ENCODE data around the gene RETREG1.
"Not testable (repeated sequence)": the region's sequence is repeated elsewhere in the genome, so short reads cannot be mapped to it uniquely, and the experiment has no call there.

The RETREG1 gene

DNA sequence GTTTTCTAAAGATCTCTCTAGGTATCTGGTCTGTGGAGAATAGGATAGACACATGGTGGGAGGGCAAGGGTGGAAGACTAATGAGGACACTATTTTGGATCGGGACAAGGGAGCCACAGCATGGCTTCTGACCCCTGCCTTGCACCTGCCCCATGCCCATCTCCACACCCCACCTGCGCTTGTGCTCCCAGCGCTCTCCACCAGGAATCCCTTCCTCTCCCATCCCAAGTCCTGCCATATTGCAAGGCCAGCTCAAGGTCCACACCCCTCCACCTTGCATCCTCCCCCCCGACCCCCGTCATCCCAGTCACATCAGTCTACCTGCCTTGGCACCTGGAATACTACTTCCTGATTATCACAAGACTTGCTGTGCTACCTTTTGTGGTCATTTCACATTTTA lies 44.2 kb upstream of the RETREG1 start:
- no peak for DNase-seq (ENCODE audit: low read depth)
- TF ChIP-seq, protein P1, sequence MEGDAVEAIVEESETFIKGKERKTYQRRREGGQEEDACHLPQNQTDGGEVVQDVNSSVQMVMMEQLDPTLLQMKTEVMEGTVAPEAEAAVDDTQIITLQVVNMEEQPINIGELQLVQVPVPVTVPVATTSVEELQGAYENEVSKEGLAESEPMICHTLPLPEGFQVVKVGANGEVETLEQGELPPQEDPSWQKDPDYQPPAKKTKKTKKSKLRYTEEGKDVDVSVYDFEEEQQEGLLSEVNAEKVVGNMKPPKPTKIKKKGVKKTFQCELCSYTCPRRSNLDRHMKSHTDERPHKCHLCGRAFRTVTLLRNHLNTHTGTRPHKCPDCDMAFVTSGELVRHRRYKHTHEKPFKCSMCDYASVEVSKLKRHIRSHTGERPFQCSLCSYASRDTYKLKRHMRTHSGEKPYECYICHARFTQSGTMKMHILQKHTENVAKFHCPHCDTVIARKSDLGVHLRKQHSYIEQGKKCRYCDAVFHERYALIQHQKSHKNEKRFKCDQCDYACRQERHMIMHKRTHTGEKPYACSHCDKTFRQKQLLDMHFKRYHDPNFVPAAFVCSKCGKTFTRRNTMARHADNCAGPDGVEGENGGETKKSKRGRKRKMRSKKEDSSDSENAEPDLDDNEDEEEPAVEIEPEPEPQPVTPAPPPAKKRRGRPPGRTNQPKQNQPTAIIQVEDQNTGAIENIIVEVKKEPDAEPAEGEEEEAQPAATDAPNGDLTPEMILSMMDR (IDR thresholded peaks at IDR 0.05; ENCODE audit: low read length, missing control alignments), result no peak
- H3K4me3 ChIP-seq (replicated peaks; ENCODE audit: low read depth, low read length), result no peak overlapping the region

GRCh38 chr5:16659536-16659935 lies 42.7 kb upstream of the RETREG1 start:
- H3K4me3 ChIP-seq (replicated peaks; ENCODE audit: low read depth, low read length), result no peak overlapping the region
- peak; percentile 13 for DNase-seq (ENCODE audit: low read depth)
- TF ChIP-seq, protein P1 (IDR thresholded peaks at IDR 0.05; ENCODE audit: low read length, missing control alignments), result no peak

- TF ChIP-seq, protein P1 (IDR thresholded peaks at IDR 0.05; ENCODE audit: low read length, missing control alignments), result no peak
- peak; percentile 66 for DNase-seq (ENCODE audit: low read depth)
- no peak overlapping the region for H3K4me3 ChIP-seq (replicated peaks; ENCODE audit: low read depth, low read length)
These were observed 39.9 kb upstream of the RETREG1 start for GRCh38 chr5:16656561-16657191.

DNA sequence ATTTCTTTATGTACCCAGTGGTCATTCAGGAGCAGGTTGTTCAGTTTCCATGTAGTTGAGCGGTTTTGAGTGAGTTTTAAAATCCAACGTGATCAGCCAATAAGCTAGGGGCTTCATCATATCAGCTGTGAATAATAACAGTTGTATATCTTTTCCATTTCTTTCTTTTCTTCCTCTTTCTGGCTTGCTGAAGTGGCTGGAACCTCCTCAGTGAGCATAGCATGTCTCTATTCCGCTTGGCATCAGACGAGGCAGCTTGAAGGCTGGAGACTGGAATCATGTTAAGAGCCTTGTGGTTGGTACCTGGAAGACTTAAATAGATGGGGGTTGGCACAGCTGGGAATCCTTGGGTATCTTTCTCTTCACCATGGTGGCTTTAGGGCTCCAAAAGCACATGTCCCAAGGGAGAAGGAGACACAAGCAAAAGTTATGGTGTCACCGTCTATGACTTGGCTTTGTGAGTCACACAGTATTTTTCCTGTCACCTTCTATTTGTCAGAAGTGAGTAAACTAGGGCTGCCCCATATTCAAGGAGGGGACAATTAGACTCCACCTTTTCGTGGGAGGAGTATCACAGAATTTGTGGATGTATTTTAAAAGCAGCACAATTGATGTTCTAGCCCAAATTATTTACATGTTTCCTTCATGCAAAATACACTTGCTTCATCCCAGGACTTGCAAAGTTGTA lies 38.0 kb upstream of the RETREG1 start:
- DNase-seq (ENCODE audit: low read depth), result no peak

GRCh38 chr5:16648739-16649138 lies 31.9 kb upstream of the RETREG1 start:
- DNase-seq (ENCODE audit: low read depth); H3K4me3 ChIP-seq (replicated peaks; ENCODE audit: low read depth, low read length): not testable (repeated sequence)

More for the DNA sequence above, 38.0 kb upstream of the RETREG1 start:
- no peak overlapping the region for H3K4me3 ChIP-seq (replicated peaks; ENCODE audit: low read depth, low read length)
- TF ChIP-seq, protein P1 (IDR thresholded peaks at IDR 0.05; ENCODE audit: low read length, missing control alignments), result no peak

DNA sequence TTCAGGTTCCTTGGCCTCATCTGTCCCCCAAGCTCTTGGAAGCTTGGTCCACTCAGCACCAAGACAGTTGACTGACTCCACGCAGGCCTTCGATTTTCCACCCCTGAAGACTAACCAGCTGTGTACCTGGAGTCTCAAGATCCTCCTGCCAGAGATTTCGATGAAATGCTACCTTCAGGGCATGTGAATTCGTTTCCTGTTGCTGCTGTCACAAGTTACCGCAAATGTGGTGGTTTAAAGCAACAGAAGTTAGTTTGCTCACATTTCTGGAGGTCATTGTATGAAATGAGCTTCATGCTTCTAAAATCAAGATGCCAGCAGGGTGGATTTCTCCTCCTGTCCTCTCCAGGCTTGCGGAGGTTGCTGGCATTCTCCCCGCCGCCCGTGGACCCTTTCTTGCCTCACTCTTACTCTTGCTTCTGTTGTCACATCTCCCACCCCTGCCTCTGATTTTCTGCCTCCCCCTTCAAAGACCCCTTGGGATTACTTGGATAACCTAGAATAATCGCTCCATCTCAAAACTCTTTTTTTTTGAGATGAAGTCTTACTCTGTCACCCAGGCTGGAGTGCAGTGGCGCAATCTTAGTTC lies 27.6 kb upstream of the RETREG1 start:
- no peak for DNase-seq (ENCODE audit: low read depth)
- no peak overlapping the region for H3K4me3 ChIP-seq (replicated peaks; ENCODE audit: low read depth, low read length)
- TF ChIP-seq, protein P1 (IDR thresholded peaks at IDR 0.05; ENCODE audit: low read length, missing control alignments), result no peak

- TF ChIP-seq, protein P1 (IDR thresholded peaks at IDR 0.05; ENCODE audit: low read length, missing control alignments), result no peak
- DNase-seq (ENCODE audit: low read depth), result no peak
- no peak overlapping the region for H3K4me3 ChIP-seq (replicated peaks; ENCODE audit: low read depth, low read length)
These were observed 26.1 kb upstream of the RETREG1 start for GRCh38 chr5:16642867-16643266.
